DMS 273 treated with DMSO at 0.1 percent for 48 hours (cell line): ENCODE results near the gene BHMT2.

Experiments
- DNase-seq: peaks from one replicate; lab custom pipeline; 2025; lab: John Stamatoyannopoulos, UW

BHMT2 gene

DNA sequence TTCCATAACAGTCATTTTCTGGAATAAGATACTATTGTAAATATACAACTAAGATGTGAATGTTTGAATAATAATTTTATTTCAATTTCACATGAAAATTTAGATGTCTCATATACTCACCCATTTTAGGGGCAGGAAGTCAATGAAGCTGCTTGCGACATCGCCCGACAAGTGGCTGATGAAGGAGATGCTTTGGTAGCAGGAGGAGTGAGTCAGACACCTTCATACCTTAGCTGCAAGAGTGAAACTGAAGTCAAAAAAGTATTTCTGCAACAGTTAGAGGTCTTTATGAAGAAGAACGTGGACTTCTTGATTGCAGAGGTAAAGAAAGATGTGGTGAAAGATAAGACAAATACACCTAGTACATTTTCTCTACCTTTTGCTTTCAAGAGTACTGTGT is 50.7 kb downstream of the BHMT2 start:
- no peak for DNase-seq

DNA sequence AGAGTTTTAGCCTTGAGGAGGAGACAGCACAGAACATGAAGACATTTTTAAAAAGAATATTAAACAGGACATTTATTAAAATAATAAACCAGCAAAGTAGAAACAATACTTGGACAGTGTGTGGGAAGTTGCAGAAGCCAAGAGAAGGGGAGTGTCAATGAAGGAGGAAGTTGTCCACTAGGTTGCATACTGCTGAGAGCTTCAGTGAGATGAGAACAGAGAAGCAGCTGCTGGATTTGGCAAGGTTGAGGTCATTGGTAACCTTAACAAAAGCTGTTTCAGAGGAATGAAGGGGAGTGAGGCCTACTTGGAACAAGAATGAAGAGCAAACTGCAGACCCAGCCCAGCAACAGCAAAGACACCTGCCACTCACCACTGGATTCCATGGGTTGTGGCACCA is 53.4 kb downstream of the BHMT2 start:
- DNase-seq, result no peak

DNA sequence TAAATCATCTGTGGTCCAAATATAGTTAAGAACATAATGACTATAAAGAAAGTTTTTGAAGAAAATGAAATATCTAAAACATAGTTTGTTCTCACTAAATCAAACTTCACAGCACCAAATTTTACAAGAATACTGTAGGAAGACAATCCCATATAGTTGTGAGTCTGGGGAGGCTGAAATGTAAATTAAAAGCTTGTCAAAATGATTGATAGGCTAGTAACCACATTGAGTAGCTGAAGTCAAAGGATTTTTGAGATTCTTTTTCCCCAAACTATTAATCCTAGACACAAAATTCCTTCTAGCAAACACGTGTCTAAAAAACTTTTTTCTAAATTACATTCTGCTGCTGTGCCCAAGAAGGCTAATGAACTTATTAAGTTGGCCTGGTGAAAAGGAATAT is 55.0 kb downstream of the BHMT2 start:
- DNase-seq, result no peak

DNA sequence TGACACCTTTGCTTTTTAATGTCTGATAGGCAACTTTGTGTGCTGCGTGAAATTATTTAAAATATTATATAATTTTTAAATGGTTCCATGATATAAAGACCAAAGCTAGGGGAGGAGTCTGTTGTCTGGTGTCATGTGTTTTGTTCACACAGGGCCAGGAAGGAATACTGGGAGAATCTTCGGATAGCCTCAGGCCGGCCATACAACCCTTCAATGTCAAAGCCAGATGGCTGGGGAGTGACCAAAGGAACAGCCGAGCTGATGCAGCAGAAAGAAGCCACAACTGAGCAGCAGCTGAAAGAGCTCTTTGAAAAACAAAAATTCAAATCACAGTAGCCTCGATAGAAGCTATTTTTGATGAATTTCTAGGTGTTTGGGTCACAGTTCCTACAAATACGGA is 61.2 kb downstream of the BHMT2 start:
- DNase-seq, result no peak

DNA sequence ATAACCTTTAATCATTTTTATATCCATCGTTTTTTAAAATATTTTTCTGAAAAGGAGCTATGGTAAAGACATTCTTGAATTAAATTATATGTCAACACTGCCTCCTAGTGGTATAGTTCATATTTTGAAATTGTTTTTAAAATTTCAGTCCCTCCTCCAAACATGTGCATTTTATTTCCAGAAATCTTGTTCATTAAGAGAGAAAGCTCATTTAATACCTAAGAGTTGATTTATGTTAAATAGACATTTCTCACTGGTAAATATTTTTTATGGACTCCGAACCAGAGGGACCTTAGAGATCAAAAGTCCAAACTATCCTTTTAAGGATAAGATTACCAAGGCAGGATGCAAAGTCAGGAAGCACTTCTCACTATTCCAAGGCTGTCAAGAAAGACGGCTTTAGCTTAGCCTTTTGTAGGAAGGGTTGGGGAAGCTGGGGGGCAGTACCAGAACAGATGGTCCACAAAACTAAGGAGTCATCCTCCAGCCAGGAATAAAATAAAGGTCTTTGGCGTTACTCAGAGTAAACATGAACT is 63.6 kb downstream of the BHMT2 start:
- DNase-seq, result peak; percentile 57

DNA sequence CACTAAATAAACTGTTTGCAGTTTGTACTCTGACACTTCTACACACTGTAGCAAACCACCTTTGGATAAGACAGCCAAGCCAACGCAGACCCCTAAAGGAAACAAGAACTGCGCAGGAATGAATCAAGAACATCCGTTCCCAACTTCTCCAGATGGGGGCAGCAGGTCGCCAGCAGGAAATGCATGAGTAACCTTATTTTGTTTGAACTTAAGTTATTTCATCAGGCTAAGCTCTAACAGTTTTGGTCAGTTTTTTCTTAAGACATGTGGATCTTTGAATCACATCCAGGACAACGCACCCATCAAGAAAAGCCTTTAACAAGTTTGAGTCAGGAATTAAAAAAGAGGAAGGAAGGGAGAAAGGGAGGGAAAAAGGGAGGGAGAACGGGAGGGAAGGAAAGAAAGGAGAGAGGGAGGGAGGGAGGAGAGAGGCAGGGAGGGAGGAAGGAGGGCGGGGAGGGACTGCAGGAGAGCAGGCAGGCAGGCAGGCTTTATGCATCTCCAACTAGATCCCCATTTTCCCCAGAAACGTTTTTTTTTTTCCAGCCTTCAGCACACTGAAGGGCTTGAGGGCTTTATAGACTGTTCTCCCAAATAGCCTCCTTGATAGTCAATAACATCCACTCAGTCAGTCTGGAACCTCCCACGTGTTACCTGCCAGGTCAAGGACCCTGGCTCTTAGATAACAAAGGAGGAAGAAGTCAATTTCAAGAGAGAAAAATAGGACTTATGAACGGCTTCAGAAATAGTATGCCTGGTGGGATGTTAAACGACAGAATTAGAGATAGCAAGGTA is 64.3 kb downstream of the BHMT2 start:
- peak; percentile 71 for DNase-seq

DNA sequence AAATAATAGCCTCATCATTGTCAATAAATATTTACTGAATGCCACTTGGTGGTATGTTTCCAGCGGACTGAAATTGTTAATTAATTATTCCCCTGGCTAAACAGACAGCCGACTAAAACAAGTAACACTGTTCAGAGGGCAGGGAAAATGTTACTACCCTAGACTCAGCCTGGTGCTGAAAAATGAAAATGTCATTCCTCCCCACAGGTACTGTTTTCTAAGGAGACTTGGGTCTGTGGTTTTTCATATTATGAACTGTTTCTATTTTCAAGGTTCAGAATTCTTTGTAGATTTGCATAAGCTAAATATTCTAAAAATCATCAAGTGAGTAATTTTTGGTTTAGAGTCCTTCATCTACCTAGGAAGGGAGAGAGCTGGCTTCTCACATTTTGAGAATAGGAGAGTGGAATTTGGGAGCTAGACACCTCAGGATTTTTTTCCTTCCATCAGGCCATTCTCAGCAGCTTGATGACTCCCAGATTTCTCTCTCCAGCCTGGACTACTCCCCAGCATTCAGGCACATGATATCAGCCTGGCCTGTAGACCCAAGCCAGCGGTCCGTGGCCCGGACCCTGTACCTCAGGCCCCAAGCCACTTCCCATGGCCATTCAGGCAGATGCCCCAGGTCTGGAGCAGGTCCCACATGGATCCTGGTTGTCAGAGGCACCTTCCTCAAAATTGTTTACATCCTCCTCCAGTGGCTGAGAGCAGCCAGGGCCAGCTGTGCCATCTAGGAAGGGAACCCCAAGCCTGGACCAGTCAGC is 66.4 kb downstream of the BHMT2 start:
- DNase-seq, result no peak

DNA sequence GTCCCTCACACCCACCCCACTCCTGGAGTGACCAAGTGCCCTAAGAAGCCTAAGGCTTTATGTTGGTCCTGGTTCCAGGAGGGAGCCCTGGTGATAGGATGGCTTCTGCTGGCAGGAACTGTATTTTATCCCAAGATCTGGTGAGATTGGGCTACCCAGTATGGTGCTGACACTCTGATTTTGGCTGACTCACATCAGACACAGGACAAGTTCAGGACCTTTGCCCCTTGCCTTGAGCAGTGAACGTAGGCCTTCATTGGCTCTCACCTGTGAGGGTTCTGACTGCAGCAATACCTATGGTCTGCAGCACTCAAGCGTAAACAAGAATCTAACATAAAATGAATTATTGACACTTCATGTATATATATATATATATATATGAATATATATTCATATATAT is 67.1 kb downstream of the BHMT2 start:
- DNase-seq, result no peak
